Osteoblast (primary cell): ENCODE results near the gene MYH9. TPM values are rescaled to one million over a fixed set of nuclear protein-coding genes. Genes with fewer than 3 reads are reported as not detected.

ENCODE experiments used
- DNase-seq: peaks from one replicate; pipeline ENCODE4 v3.0.0; 2011; ENCODE audit warnings: low spot score, mixed read lengths; ENCODE audit not compliant: insufficient read length; ENCODE audit errors: missing footprints
- H2AFZ ChIP-seq: 2 replicates; pipeline ENCODE4 v1.6.0; 2011; ENCODE audit warnings: mild to moderate bottlenecking, low read length
- H3K27ac ChIP-seq: 2 replicates; pipeline ENCODE4 v1.5.1; 2011; ENCODE audit warnings: mild to moderate bottlenecking, low read depth, low read length, moderate library complexity
- H3K27me3 ChIP-seq: 2 replicates; pipeline ENCODE4 v1.6.0; 2012; ENCODE audit warnings: mild to moderate bottlenecking, control low read depth, inconsistent platforms, low read length, moderate library complexity; ENCODE audit not compliant: insufficient read depth
- H3K36me3 ChIP-seq: 2 replicates; pipeline ENCODE4 v1.5.1; 2011; ENCODE audit warnings: mild to moderate bottlenecking, low read length, control low read depth, moderate library complexity; ENCODE audit not compliant: insufficient read depth
- H3K4me1 ChIP-seq: 2 replicates; pipeline ENCODE4 v1.5.1; 2011; ENCODE audit warnings: mild to moderate bottlenecking, low read length, control low read depth, moderate library complexity; ENCODE audit not compliant: insufficient read depth
- H3K4me2 ChIP-seq: 2 replicates; pipeline ENCODE4 v1.6.0; 2011; ENCODE audit warnings: mild to moderate bottlenecking, low read length; ENCODE audit not compliant: insufficient read depth
- H3K4me3 ChIP-seq: fragments of 200-600 bp; sonication (generic); 3 replicates; pipeline ENCODE4 v1.5.1; 2012; ENCODE audit warnings: mild to moderate bottlenecking, low read length, inconsistent platforms; ENCODE audit not compliant: insufficient read depth
- H3K79me2 ChIP-seq: 2 replicates; pipeline ENCODE4 v1.6.0; 2012; ENCODE audit warnings: mild to moderate bottlenecking, low read length, control low read depth, inconsistent platforms; ENCODE audit not compliant: insufficient read depth
- H3K9me3 ChIP-seq: 2 replicates; pipeline ENCODE4 v1.5.1; 2011; ENCODE audit warnings: low read depth, low read length, control low read depth
- H4K20me1 ChIP-seq: 2 replicates; pipeline ENCODE4 v1.6.0; 2012; ENCODE audit warnings: mild to moderate bottlenecking, low read length, control low read depth; ENCODE audit not compliant: insufficient read depth
- CTCF ChIP-seq: IDR thresholded peaks from 2 replicates; pipeline ENCODE4 v1.5.1; 2011; ENCODE audit warnings: mild to moderate bottlenecking, low read depth, low read length, moderate library complexity; ENCODE audit errors: extremely low read depth
- total RNA-seq: library from RNA; depleted of rRNA; stranded (reverse); fragments of >200 nt; gene quantifications from 2 replicates; pipeline ENCODE4 v1.2.3, GENCODE V29; 2012

The MYH9 gene
- total RNA-seq, 1 donor, result 964 TPM

- H3K4me1 ChIP-seq, result peaks cover 91% of the 10 kb centered on the region
- H3K79me2 ChIP-seq, result peaks cover 99% of the 10 kb centered on the region
- H3K9me3 ChIP-seq, result no peaks in the 10 kb centered on the region
- peaks cover 92% of the 10 kb centered on the region for H4K20me1 ChIP-seq
- peak overlapping the region; percentile 31 for H3K27ac ChIP-seq
- no peak overlapping the region for H3K4me2 ChIP-seq
- no peaks in the 10 kb centered on the region for H3K27me3 ChIP-seq
- no peak for TF ChIP-seq CTCF
- H3K4me3 ChIP-seq, result no peak overlapping the region
- peaks cover 62% of the 10 kb centered on the region for H3K36me3 ChIP-seq
- DNase-seq, result no peak
- no peak overlapping the region for H2AFZ ChIP-seq
These were observed 14.5 kb downstream of the MYH9 start for GRCh38 chr22:36373258-36373579.

GRCh38 chr22:36371920-36372319 is 15.8 kb downstream of the MYH9 start:
- H3K36me3 ChIP-seq, result peaks cover 62% of the 10 kb centered on the region

GRCh38 chr22:36369922-36370791 is 17.6 kb downstream of the MYH9 start:
- peak overlapping the region; percentile 47 for H3K4me3 ChIP-seq

More at GRCh38 chr22:36371920-36372319, 15.8 kb downstream of the MYH9 start:
- peaks cover 99% of the 10 kb centered on the region for H3K79me2 ChIP-seq
- H3K4me3 ChIP-seq, result no peak overlapping the region
- H3K9me3 ChIP-seq, result no peaks in the 10 kb centered on the region
- H4K20me1 ChIP-seq, result peaks cover 93% of the 10 kb centered on the region
- peak overlapping the region; percentile 31 for H3K27ac ChIP-seq
- peaks cover 97% of the 10 kb centered on the region for H3K4me1 ChIP-seq
- TF ChIP-seq CTCF, result no peak
- no peaks in the 10 kb centered on the region for H3K27me3 ChIP-seq
- DNase-seq, result no peak
- no peak overlapping the region for H3K4me2 ChIP-seq
- H2AFZ ChIP-seq, result no peak overlapping the region

More at GRCh38 chr22:36369922-36370791, 17.6 kb downstream of the MYH9 start:
- Histone ChIP-seq H3K79me2 (peaks cover 100% of the 10 kb centered on the region), H3K27ac (peak overlapping the region; percentile 91), H3K36me3 (peaks cover 54% of the 10 kb centered on the region), H3K9me3 (no peaks in the 10 kb centered on the region), H3K4me2 (peak overlapping the region; percentile 66), H2AFZ (no peak overlapping the region), H4K20me1 (peaks cover 85% of the 10 kb centered on the region), H3K4me1 (peaks cover 98% of the 10 kb centered on the region), H3K27me3 (no peaks in the 10 kb centered on the region)
- peak; percentile 89 for DNase-seq
- no peak for TF ChIP-seq CTCF
